Thyroid gland (tissue), 4 donors: Measurements from ENCODE around the gene TIAM2.

Experiments
- CTCF ChIP-seq, 6 experiments: fragments of 200-600 bp in 3 of 6; fragments of 450-650 bp in 3 of 6; sonication (generic) in 3 of 6; IDR thresholded peaks; one replicate each; pipeline ENCODE4 v1.5.1; 2016 to 2019; ENCODE audit warnings: antibody characterized with exemption in 6 of 6, mild to moderate bottlenecking in 2 of 6, inconsistent platforms in 1 of 6, moderate library complexity in 1 of 6
- POLR2A ChIP-seq, 2 donors: fragments of 450-650 bp; IDR thresholded peaks; one replicate each; pipeline ENCODE4 v1.6.1; 2017; ENCODE audit warnings: antibody characterized with exemption in 2 of 2, mild to moderate bottlenecking in 2 of 2, moderate library complexity in 1 of 2

DNA sequence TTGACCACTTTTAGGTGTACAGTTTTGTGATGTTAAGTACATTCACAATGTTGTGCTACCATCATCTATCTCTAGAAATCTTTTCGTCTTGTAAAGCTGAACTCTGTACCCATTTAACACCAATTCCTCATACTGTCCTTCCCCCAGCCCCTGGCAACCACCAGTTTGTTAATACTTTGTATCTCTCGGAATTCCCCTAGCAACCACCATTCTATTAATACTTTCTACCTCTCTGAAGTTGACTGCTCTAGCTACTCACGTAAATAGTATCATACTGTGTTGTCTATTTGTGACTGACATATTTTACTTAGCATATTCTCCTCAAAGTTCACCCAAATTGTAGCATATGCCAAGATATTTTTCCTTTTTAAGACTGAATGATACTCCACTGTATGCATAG lies 186.4 kb downstream of the TIAM2 start:
- TF ChIP-seq CTCF (IDR thresholded peaks at IDR 0.05) (no peak), POLR2A (IDR thresholded peaks at IDR 0.05) (no peak)
